Measurements from ENCODE around the gene VAX1.
"Not testable (repeated sequence)": the region's sequence is repeated elsewhere in the genome, so short reads cannot be mapped to it uniquely, and the experiment has no call there.

Gene VAX1

DNA sequence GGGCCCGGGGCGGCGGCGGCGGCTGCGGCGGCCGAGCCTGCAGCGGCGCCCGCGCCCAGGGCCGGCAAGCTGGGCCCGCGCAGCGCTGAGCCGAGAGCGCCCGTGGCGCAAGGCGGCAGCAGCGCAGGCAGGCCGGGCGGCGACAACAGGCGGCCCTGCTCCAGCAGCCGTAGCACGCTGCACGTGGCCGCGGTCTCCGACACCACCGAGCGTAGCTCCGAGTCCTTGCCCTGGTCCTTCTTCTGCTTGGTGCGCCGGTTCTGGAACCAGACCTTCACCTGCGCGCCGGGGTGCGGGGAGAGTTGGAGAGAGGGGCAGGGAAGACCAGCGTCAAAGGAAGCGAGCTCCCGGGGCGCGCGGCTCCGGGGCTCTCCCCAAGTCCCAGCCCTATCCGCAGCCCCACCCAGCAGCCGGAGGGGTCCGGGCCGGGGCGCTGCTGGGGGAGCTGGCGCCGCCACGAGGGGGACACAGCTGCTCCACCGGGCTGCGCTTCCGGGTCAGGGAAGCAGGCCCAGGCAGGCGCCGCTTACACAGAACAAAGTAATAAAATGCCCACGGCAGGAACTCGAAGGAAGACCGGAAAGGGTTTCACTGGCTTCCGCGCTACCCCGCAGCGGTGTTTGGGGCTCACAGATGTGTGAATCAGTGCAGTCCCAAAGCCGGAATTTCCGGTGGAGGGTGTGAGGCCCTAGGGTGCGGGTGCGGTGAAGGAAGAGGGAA is 3.6 kb downstream of the VAX1 start:
- DNase-seq (ENCODE audit: low spot score), result no peak

DNA sequence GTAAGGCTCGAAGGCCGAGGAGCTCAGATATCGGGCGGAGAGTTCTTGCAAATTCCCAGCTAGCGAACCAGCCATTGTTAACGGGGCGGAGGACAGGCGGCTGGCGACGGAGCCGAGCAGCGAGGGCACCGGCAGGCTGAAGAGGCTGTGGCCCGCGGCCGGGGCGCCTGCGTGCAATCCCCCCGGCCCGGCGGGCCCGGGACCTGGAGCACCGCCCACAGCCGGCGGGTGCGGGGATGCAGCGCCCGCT is 4.1 kb downstream of the VAX1 start:
- no peak for DNase-seq (ENCODE audit: low spot score)

DNA sequence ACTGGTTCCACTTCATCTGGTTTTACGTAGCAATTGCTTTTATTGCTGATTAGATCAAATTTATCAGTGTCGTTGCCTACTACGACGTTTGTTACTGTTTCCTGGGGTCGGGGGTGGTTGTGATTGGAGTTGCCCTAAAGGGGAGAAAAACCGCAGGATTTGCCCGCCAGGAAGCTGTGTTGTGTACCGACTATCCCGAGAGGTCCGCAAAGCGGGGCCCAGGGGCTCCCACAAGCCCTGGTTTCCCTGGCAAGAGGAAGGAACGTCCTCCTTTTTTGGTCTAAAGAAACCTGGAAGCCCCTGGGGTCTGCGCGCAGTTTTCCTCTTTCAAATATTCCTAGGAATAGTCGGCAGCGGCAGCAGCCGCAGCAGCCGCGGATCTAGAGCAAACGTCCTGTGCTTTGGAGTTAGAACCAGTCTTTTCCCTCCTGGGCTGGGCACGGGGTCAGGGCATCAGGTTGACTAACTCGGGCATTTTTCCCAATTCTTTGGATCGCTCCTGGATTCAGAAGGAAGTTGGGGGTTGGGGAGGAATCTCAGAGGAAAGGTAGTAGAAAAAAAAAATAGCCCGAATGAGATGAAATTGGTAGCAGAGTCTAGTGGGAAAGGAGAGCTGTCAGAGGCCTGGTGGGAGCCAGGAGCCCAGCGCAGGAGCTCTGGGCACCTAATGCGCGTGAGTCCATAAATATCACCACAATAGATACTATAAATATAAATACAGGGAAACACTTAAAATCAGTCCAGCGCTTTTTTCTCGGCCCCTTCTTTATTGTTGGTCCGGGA is 4.6 kb downstream of the VAX1 start:
- DNase-seq (ENCODE audit: low spot score), result no peak

DNA sequence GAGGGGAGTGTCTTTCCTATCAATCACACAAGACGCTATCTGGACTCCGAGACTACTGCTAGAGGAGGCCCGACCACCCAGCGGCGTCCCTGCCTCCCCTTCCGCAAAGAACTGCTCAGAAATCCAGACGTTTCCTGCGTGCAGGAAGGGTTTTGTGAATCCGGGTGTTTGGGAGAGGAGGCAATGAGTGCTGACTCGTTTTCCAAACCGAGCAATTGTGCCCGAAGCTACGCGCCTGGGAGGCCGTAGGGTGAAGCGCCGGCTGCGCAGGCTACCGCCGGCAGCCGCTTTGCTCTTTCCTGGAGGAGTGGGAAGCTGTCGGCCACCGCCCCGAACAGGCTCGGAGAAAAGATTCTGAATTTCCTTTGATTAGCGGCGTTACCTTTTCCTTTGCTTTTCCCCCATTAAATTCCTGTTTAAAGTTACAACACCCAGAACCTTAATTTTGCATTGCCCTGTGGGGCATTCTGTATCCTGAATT is 5.3 kb downstream of the VAX1 start:
- DNase-seq (ENCODE audit: low spot score), result no peak

DNA sequence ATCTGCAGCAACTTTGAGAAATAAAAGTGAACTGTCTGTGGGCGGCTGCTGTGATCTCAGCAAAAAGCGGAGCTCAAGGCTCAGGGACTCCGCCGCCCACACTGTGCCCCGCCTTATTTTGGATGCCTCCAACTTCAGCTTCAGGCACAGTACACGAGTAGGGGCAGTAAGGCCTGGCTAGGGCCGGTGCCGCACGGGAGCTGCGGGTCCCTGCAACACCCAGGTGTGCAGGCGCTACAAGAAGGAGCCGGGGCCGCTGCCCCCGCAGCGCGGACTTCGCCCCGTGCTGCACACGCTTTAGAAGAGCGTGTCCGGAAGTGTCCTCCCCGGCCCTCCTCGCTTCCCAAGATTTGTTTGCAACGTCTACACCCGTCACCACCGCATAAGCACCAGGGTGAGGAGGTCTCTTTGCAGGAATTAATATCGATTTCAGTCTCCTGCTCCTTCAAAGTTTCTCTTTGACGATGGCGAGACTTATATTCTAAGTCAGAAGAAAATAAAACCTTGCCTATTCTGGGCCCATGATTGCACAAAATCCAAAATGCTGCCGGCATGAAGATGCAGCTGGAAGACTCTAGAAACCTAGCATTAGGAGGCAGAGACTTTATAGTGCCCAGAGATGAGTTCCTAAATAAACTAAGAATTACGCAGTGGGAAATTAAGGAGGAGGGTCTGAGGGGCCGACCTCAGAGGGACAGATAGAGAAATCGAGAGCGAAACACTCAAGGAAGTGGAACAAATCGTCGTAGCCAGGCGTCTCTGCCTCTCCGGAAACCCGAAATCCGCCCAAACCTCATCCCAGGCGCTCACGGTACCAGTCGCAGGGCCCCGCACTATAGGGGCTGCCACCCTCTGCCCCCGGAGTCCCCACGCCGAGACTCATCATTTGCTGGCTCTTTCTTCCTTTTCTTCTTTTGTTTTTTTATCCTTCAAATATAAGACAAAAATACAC is 6.4 kb downstream of the VAX1 start:
- DNase-seq (ENCODE audit: low spot score), result peak; percentile 61

DNA sequence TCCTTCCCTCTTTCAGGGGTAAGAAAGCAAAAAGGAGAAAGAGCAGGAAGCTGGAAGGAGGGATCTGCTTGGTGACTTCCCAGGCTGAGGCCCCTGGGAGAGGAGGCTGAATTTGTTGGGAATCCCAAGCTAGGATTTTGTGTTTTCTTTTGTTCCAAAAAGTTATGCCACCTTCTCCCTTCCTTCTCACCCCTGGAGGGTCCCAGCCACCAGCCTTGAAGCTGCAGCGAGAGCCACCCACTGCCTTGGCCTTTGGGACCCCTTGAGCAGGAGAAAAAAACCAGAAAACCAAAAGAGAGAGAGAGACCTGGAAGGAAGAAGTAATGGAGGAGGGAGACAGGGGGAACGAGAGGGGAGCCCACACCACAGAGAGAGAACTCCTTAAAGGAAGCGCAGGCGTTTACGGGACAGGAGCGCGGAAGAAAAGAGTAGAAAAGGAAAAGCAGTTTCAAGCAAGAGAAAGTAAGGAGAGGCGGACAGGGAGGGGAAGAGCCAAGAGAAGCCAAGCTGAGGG is 7.2 kb downstream of the VAX1 start:
- DNase-seq (ENCODE audit: low spot score), result no peak

DNA sequence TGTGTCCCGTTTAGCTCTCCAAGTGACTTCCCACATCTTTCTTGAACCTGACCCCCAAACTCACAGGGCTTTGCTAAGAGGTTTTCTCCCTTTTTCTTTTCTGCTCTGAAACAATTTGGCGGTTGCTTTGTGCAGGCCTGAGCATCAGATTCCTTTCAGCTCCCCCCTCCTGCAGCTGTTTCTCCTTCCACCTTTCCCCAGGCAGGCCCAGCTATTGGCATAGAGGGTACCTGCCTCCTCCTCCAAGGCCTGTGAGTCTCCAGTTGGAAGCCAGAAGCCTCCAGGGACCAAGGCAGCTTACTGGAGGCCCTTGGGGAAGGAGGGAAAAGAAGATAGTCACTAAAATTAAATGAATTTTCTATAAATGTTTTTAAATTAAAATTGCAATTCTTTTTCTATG is 7.7 kb downstream of the VAX1 start:
- no peak for DNase-seq (ENCODE audit: low spot score)

DNA sequence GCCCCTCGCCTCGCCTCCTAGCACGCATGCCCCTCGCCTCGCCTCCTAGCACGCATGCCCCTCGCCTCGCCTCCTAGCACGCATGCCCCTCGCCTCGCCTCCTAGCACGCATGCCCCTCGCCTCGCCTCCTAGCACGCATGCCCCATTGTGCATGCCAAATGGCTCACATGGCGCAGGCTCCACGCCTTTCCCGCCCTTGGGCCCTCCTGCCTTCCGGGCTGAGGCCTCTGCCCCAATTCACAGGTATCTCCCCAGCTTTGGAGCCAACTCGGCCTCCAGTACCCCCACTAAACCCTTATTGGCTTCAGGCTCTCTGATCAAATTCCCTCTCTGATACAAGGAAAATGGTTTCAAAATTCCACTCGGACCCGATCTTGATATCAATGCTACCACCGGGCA is 11.4 kb downstream of the VAX1 start:
- DNase-seq (ENCODE audit: low spot score), result not testable (repeated sequence)

DNA sequence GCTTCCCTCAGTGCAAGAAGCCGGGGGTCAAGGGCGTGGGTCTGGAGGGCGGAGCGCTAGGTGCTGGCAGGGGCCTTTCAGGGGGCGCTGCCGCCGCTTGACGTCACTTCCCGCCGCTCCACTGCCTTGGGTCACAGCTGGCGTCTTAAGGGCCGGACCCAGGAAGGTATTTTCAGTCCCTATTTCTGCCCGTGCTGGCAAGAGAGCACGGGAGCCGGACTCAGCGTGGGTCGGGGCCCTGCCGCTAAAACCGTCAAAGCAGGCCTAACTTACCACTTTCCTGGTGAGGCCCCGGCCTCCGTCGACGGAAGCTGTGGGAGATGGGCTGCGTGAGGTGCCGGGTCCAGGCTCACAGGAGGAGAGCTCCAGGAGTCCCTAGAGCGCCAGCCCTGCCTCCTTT is 12.0 kb downstream of the VAX1 start:
- no peak for DNase-seq (ENCODE audit: low spot score)

DNA sequence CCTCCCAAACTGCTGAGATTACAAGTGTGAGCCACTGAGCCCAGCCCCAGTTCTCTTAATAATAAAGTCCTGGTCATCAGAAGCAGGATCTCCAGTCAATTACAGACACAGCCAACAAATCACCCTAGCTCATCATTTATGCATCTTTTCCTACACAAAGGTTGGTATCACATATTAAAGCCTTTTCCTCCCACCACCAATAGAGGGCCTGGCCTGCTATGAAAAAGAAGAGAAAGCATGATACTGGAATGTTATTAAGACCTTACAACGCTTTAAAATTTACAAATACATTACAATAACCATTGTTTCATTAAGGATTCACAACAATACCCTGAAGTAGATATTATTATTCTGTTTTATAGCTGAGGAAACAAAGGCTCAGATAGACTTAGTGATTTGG is 25.9 kb downstream of the VAX1 start:
- DNase-seq (ENCODE audit: low spot score), result no peak

DNA sequence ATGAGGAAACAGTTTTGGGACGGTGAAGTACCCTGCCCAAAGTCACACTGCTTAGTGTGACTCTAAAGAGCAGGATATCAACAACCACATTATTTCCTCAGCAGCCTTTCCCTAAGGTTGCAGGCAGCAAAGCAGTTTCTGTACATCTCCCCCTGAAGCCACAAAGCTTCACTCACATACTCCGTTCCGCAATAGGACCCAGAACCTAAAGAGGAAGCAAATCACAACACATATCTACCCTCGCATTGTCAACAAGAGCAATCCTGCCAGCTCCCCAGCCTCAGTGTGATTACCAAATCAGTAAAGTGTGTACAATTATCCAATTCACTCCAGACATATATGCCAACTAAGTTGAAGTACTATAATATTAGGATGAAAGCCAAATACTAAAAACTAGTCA is 30.8 kb downstream of the VAX1 start:
- no peak for DNase-seq (ENCODE audit: low spot score)

DNA sequence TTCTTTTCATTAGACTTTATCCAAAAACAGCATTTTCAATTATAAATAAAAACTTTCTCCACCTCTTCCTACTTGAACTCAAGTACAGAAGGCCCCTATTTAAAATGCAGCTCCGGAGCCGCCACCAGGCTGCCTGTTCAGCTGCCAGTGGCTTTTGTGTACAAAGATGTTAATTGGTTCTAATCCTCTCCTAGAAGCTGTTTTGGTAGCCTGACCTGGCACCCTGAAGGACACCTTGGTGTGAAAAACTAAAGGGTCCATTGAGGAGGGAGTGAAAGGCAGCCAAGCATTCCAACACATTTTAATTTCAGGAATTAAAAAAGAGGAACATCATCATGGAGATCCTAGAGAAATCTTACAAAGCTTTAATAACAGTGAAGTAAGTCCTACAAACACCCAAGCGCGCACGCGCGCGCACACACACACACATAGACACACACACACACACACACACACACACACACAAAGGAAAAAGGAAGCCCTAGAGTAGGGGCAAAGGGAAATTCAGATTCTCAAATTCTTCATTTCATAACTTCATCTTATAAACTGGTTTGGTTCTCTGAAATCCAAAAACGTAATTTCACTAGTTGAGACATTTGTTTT is 41.4 kb downstream of the VAX1 start:
- DNase-seq (ENCODE audit: low spot score), result no peak

DNA sequence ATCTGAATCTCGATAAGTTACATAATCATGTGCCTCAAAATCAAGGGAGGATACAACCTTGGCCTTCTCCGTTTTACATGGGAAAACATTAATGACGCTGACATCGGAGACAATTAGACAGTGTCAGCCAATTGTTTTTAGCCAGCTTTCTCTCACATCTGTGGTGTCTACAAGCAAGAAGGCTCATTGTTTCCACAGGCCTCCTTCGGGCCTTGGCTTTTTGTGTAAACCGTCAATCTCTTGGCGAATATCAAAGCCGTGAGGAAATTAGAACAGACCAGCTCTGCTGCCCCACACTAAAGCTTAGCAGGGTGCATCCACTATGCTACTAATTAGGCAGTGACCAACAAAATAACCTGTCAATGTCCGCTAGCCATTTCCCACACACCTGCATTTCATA is 43.2 kb downstream of the VAX1 start:
- no peak for DNase-seq (ENCODE audit: low spot score)

DNA sequence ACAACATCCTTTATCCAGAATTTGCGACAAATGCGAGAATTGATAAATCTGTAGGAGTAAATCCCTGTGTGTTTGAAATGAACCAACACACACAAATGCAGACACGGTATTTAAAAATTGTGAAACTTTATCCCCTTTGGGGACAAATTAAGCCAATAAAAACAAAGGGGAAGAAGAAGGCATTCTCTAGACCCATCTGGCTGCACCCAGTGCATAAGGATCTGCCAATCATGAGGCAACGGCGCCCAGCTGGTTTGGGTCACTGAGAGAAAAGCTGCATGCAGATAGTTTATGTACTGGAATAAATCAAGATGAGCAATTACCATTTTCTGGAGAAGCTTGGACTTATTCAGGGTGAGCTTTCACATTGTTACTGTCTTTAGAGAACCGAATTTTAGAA is 45.7 kb downstream of the VAX1 start:
- no peak for DNase-seq (ENCODE audit: low spot score)

DNA sequence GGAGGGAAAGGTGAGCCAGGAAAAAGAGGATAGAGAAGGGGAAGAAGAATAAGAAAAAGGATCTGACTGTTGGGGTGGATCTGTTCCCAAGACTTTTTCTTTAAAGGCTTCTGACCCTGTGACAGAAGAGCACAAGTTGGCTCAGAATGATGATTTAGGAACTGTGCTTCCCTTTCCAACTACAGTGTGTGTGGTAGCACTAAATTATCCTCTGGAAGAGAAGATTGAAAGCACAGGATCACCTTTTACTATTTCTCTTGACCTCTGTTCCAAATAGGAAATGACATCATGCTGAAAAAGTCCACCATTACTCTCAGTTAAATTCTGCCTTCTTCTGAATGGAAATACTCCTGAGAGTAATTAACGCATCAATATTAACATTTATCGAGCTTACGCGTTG is 47.2 kb downstream of the VAX1 start:
- DNase-seq (ENCODE audit: low spot score), result no peak

DNA sequence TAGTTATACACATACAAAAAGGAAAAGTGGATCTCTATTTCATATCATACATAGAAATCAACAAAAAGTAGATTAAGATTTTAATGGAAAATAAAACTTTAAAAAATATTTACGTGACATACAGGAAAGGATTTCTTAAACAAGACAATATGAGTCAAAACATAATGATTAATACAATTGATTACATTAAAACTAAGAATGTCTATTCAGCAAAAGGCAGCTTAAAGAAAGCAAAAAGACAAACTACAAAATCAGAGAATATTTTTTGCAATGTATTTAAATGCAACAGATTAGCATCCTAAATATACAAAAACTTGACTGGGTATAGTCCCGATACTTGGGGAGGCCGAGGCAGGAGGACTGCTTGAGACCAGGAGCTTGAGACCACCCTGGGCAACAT is 50.5 kb downstream of the VAX1 start:
- no peak for DNase-seq (ENCODE audit: low spot score)

DNA sequence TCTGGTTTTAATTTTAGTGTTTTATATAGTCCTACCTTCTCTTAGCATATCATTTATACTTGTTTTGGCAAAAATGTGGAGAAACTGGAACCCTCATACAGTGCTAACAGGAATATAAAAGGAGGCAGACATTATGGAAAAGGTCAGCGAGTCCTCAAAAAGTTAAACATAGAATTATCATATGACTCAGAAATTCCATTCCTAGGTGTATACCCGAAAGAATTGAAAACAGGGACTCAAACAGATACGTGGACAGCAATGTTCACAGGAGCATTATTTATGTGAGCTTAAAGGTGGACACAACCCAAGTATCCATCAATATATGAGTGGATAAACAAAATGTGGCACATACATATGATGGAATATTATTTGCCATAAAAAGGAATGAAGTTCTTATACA is 51.5 kb downstream of the VAX1 start:
- no peak for DNase-seq (ENCODE audit: low spot score)

DNA sequence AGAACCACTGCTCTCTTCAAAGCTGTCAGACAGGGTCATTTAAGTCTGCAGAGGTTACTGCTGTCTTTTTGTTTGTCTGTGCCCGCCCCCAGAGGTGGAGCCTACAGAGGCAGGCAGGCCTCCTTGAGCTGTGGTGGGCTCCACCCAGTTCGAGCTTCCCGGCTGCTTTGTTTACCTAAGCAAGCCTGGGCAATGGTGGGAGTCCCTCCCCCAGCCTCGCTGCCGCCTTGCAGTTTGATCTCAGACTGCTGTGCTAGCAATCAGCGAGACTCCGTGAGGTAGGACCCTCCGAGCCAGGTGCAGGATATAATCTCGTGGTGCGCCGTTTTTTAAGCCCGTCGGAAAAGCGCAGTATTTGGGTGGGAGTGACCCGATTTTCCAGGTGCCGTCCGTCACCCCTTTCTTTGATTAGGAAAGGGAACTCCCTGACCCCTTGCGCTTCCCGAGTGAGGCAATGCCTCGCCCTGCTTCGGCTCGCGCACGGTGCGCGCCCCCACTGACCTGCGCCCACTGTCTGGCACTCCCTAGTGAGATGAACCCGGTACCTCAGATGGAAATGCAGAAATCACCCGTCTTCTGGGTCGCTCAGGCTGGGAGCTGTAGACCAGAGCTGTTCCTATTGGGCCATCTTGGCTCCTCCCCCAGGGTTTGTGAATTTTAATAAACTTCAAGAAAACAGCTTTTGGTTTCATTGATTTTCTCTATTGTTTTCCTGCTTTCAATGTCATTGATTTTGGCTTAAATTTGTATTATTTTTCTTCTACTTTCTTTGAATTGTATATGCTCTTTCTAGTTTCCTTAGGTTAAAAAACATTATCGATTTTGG is 53.4 kb downstream of the VAX1 start:
- not testable (repeated sequence) for DNase-seq (ENCODE audit: low spot score)
